GM21526 (cell line): Measurements from ENCODE around the gene CACNA2D3.
"Not testable (repeated sequence)": the region's sequence is repeated elsewhere in the genome, so short reads cannot be mapped to it uniquely, and the experiment has no call there.

Source experiments
- ATAC-seq: cut with Tn5 transposase; IDR thresholded peaks from one replicate; pipeline ENCODE4 v1.9.1; 2021; ENCODE audit warnings: moderate library complexity; ENCODE audit not compliant: unreplicated experiment, low FRiP score

The CACNA2D3 gene

DNA sequence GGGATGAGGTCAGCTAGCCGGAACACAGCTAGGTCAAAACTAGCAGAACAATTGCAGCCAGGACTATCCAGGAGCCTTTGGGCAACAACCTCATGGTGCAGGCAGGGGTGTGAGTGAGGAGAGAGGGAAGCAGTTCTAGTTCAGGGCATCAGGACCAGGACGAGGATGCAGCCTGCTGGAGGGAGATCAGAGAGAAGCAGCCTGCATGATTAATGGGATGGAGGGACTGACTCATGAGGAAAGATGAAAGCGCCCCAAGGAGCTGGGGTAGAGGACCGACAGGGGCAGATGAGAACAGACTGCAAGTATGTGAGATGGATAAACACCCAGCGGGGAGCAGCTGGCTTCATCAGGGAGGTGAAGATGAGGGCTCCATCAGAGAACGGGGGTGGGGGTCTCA lies 843.4 kb downstream of the CACNA2D3 start:
- ATAC-seq, result no peak

DNA sequence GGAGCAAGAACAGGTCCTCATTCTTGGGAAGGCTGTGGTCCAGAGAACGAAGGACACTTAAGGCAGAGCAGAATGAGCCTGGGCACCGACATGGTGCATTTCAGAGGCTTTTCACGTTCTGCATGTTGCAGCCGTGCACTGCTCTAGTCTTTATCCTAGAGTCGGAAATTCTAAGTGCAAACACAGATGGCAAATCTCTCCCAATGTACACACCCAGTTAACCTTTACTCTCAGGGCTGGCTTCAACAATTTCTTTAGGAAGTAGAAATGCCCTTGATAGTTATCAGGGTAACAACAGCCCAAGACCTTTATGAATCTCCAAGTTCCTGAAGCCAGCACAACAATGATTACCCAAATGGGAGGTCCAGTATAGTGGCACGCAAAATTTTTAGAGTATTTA lies 844.6 kb downstream of the CACNA2D3 start:
- no peak for ATAC-seq

DNA sequence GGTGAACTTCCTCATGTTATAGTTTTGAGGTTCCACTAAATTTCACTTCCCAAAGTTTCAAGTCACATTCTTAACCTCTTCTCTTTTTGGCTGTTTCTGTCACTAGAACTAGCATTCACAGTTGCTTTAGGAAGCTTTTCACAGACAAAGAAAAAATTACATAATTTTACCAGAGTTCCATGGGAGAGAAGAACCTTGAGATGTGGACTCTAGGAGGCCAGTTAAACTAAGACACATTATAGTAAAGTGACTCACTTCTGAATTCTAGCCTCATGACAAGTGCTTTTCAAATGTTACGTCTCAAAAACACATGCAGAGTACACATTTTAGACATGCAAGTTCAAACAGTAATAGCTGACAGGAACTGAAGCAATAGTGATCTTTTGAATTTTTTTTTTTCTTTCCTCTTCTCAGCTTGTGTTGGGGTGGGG lies 845.4 kb downstream of the CACNA2D3 start:
- ATAC-seq, result no peak

DNA sequence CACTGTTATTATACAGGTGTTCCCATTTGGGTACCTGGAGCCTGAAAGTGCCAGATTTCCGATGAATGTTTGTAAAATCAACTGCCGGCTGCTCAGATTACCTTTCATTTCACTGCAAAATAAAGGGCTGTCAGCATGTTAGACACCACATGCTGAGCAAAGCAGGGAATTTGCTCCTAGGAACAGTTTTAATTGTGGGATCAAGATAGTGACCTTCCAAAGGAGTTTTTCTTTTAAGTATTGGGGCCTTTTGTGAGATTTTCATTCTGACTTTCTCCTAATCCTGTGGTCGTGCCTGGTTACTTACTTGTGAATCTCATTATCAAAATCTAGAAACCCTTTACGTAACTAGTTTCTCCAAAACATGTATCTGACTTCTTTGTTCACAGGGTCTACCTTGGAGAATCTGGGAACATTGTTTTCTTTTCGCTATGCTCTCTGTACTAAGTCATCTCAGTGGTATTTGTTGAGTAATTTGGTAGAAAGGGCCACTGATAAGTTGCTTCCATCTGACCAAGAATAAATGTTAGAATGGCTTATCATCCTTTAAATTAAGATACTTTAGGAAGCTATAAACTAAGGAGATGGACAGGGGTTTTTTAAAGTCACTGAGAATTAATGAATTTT lies 846.3 kb downstream of the CACNA2D3 start:
- no peak for ATAC-seq

DNA sequence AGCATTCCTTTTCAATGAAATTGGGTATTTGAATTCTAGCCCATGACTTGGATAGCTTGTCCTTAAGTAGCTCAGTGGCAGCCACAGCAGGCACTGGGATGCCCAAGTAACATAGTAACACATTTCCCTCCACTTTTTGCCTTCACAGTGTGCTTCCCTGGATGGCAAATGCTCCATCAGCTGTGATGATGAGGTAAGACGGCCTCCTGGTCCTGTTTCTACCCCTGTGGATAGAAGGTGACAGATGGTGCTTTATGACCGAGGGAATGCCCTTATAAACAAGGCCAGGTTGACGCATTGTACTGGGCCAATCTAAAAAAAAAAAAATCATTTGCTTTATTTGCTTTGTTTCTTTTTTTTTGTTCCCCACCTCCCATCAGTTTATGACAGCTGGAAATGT lies 847.3 kb downstream of the CACNA2D3 start:
- no peak for ATAC-seq

DNA sequence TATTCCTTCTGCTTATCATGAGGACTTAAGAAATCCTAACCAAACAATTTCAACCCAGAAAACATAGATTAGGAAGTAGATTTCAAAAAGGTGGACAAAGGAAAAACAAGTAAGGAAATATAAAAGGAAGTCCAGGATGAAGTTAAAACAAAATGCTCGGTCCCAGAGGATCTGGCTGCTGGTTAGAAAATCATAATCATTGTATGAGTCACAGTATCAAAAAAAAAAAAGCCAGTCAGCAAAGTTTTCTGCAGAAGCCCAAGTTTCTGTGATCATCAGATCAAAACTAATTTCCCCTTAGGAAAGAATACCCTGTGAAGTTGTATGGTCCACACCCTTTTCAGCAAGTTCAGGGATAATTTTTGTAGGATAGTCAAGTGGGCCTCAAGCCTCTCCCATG lies 848.5 kb downstream of the CACNA2D3 start:
- no peak for ATAC-seq

DNA sequence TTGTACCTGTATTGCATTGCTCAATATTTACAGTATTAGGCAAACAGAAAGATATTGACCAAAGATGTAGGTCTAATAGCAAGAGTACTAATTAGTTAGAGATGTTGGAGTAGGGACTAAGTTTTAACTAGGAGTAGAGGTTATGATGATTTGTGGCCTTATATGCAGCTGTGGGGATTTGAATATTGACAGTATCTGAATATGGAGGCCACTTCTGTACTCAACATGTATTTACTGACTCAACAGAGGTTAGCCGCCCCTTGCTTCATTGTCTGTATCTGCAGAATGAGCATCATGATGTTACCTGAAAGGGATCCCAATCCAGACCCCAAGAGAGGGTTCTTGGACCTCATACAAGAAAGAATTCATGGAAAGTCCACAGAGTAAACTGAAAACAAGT lies 855.1 kb downstream of the CACNA2D3 start:
- ATAC-seq, result no peak

DNA sequence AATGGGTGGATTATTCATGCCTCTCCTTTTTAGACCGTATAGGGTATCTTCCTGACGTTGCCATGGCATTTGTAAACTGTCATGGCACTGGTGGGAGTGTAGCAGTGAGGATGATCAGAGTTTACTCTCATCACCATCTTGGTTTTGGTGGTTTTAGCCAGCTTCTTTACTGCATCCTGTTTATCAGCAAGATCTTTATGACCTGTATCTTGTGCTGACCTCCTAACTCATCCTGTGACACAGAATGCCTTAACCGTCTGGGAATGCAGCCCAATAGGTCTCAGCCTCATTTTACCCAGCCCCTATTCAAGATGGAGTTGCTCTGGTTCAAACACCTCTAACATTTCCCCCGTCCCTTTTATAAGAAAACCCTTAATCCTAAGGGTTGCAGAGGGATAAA lies 855.6 kb downstream of the CACNA2D3 start:
- not testable (repeated sequence) for ATAC-seq

DNA sequence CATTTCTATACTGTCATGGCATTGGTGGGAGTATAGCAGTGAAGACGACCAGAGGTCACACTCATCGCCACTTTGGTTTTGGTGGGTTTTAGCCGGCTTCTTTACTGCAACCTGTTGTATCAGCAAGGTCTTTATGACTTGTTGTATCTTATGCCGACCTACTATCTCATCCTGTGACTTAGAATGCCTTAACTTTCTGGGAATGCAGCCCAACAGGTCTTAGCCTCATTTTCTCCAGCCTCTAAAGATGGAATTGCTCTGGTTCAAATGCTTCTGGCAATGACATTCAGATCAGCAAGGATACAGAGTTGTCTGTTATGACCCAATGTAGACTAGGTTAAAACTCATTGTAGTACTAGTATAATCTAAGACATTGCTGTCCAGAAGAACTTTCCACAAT lies 860.5 kb downstream of the CACNA2D3 start:
- ATAC-seq, result no peak

DNA sequence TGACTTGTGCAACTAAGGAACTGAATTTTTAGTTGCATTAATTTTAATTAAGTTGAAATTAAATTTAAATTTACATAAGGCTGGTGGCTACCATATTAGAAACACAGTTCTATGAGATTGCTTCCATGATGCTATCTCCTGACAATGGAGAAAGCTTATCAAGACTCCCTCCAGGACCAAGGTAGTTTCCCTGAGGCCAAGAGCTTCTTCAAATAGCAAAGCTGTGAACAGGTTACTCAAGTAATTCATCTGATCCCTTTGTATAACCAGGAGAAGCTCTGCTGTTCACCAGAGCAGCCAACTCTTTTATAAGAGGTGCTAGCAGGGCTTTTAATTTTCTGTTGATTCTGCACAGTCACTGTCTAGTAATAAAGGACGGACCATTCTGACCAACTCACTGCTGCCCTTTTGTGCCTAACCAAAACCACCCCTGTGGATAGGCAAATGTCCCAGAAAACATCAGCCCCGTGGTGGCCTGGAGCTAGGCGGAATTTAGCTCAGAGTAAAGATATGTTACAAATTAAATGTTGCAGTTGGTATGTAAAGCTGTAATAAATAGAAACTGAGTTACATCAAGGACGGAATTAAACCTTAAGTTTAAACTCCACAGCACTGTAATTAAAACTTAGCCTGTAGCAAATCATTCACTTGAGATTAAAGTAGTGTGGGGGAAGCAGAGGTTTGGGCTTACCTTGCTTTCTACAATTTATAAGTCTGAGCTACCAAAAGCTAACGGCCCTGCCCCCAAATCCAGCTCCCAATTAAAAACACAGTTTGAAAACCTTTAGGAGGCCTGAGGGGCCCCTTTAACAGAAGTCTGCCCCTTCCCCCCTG lies 861.1 kb downstream of the CACNA2D3 start:
- ATAC-seq, result no peak

DNA sequence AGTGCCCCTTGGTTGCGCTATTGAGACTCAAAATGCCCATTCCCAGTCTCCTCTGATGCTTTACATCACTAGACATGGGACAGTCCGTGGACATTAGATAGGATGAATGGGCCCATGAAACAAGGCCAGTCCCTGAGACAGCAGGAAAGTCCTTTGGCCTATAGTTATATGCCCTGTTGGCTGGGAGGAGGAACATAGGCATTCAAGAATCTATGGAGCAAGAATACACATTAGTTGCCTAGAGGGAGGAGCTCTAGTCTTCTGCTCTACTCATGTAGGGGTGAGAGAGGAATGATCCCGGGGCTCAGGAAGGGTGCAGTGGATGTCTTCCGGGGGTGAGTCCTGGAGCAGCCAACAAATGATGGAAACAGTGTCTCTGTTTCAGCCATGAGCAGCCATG lies 863.5 kb downstream of the CACNA2D3 start:
- ATAC-seq, result no peak

DNA sequence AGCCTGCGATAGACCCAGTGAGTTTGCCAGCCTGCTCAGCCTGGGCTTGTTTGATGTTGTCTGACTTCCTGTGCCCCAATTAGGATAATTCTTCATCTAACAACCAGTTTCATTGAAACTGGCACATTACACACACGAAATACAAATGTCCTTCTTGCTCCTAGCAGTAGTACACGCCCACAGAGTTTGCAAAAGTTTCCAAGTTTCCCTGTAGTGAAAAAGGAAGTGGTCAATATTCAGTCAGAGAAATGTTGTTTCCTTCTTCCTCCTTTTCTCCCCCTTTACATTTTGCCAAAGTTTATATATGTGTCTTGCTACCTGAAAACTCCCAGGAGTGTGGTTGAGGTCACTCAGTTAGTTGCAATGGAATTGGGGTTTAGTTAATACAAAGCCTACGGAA lies 863.9 kb downstream of the CACNA2D3 start:
- ATAC-seq, result no peak

DNA sequence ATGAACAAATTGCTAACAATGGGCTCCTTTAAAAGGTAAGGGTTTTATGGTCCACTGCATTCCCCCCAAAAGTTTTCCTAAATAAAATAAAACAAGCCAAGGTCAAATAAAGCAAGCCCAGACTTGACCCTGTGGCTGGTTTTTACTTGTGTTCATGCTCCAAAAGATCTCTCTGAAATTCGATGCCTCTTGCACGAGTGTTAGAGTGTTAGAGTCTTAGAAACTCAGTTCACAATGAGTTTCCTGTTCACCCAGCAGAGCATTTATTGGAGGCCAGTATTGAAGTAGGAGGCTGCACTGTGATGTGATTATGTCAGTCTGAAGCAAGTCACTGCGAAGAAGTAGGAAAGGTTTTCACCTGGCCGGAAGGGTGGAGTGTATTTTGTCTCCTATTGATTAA lies 865.4 kb downstream of the CACNA2D3 start:
- ATAC-seq, result no peak

DNA sequence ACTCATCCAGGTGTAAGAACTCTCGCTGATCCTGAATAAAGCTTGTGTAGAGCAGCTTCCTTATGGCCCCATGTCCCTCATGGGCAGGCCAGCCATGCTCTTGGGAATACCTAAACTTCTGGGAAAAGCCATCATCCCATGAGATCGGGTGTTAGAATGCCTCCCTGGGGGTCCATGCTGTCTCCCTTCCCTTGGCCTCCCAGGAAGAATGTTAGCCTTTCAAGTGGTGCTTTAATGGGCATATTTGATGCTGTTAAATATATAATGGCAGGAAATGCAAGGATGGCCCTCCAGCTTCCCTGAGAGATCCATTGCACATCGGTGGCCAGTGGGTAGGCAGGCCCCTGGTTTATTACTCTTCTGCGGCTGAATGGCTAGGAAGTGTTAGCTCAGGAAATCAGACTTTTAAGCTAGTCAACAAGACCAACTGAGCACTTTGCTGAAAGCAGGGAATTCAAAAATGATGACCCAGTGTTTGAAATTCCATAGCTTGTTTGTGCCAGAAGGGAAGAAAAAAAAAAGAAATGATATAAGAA lies 866.0 kb downstream of the CACNA2D3 start:
- no peak for ATAC-seq

DNA sequence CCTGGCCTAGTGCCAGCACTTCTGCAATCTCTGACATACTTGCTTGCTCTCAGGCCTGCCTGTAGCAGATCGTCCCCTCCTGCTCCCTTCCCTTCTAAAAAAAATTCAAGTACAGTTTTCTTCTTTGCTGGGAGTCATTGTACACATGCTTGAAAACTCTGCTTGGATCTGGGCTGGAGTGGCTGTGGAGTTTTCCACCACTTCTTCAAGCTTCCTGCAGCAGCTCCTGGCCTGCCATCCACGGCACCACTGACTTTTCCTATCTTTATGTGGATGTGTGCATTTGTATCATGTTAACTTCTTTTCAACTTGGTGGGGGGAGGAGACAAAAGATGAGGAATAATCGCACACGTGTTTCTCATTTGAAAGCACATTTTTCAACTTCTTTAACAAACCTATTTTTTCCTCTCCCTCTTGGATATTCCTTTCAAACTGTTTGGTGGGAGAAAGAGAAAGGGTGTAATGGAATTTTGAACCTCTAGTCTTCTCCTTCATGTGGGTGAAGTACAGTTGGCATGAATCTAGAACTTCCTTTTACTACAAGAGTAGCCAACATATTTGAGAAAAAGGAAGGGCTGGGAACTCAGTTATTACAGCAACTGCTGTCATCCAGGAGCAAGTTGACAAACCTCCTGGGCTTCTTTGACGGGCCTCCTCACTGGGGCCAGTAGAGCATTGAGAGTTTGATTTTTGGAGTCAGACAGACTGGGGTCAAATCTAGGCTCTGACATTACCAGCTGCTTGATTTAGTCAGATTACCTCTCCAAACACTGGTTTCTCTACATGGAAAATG lies 866.7 kb downstream of the CACNA2D3 start:
- ATAC-seq, result no peak

DNA sequence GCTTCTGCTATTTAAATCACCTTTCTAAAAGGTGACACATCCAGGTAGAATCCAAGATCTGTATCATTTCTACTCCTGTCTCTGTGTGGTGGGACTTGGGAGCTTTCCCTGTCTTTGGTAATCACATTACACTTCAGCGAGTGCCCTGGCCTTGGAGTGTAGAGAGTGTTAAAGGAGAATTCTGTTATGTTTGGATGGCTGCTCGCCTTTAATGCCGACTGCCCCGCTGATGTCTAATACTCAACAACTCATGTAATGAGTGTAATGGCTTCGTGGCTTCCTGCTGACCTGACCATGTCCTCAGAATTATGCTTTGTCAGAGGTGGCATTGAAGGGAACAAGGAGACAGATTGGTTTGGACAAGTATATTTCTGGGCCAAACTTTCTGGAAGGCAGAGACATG lies 871.8 kb downstream of the CACNA2D3 start:
- no peak for ATAC-seq

DNA sequence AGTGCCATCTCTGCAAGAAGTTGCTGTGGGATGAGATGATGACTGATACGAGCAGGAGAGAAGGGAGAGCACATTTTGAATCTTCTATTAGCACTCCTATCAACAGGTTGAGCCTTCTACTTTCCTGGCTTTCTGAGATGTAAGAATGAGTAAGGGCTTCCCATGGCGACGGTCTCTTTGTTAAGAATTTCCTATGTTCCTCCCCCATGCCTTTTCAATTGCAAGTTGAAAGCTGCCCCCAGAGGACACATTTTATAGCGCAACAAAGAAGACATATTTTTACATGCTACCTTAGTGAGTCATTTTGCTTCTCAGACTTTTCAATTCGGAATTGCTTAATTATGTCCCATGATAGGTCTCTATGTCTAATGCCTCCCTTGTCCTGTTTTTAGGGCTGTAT lies 876.8 kb downstream of the CACNA2D3 start:
- no peak for ATAC-seq

DNA sequence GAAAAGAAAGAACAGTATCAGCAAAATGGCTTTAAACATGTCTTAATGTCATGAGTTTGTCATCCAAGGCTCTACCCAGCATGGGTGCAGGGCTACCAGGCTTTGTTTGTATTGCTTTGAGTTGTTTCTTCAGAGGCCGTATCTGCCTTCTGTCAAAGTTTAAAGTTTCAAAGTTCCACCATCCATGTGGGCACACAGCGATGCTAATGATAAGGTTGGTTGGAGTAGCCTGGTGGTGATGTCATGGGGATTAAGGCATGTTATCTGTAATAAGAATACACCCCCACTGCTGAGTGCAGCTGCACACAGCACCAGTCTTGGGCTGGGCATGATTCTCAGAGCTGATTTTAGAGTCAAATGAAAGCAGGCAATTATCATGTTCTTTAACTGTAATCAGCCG lies 877.5 kb downstream of the CACNA2D3 start:
- no peak for ATAC-seq

DNA sequence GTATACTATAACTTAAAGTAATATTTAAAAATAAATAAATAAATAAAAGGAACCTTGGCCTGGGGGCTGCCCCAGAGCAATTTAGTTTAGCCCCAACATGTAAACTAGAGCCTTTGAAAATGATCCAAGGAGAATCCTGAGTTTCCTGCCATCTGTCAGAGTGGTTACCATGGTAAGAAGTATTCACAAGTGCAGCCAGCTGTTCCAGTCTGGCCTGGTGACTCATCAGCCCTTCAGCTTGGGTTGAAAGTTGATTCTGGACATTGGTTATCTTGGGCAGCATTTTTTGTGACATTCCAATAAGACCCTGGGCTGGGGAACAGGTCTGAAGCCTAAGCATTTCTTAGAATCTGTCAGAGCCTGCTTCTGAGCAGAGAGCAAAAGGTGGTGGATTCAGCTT lies 878.2 kb downstream of the CACNA2D3 start:
- ATAC-seq, result no peak

DNA sequence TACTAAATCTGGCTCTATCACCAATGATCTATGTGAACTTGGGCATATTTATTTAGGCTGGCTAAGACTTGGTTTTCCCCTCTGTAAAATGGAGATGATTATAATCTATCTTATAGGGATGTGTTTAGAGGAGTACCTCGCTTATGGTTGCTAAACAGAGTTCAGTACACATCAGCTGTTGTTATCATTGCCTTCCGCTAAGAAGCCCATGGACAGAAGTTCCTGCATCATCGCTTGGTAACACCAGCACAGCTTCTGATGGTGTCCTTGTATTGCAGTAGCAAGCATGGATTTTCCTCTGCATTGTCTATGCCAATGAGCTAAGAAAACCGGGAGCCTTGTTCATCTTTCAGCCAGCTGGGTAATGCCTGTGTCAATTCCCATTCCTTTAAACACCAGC lies 878.6 kb downstream of the CACNA2D3 start:
- no peak for ATAC-seq

DNA sequence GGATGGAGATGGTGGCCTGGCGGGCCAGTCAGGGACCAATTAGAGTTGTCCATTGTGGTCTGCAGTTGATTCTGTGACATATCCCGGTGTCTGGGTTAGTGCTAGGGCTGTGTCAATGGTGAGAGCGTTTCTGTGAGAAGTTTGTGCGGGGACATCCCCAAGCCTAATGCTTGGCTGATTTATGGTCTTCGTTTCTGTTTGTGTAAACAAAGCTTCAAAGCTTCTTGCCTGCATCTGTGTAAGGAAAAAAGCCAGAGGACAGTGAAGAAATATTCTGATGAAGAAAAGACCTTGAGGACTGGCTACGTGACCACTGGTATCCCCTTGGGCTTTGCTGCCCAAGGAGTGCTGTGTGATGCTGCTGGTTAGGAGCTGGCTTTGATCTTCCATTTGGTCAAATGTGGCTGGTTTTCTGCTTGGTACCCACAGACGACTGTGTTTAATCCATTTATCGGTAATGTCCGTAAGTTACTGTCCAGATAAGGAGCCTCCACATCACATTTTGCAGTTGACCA lies 880.1 kb downstream of the CACNA2D3 start:
- ATAC-seq, result no peak
